HG03135 (cell line): Measurements from ENCODE around the gene ACER2.
"Not testable (repeated sequence)": the region's sequence is repeated elsewhere in the genome, so short reads cannot be mapped to it uniquely, and the experiment has no call there.

Experiments
- ATAC-seq: cut with Tn5 transposase; IDR thresholded peaks from one replicate; pipeline ENCODE4 v1.9.1; 2021; ENCODE audit warnings: mild to moderate bottlenecking, moderate library complexity; ENCODE audit not compliant: unreplicated experiment

The ACER2 gene

DNA sequence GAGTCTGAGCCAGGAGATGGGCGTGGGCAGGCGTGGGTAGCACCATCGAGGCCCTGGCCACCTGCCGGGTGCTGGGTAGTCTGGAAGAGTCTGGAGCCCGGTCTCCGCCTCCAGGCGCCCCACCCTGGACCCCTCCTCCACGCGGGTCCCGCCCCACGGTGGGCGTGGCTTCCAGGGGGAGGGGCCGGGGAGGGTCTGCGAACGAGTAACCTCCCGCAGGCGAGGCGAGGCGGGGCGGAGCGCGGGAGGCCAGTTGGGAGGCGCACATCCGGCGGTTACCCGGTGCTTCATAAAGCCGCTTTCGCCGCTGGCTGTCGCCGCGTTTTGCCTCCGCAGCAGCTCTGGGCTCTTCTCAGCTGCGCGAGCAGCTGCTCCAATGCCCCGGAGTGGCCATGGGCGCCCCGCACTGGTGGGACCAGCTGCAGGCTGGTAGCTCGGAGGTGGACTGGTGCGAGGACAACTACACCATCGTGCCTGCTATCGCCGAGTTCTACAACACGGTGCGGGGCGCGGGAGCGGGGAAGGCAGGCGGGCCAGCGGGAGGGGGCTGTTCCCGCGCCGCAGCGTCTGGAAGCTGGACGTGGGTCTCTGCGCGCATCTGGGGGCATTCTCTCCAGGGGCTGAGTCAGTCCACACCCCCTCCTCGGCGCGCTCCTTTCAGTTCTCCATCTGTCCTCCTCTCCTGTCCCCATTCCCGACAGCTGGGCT, at the start of gene ACER2:
ACER2 (plus strand) TSS at position 317 of the 708 bp plus-strand sequence; CDS start at position 393, 76 bp downstream.
- ATAC-seq = peak; percentile 98

DNA sequence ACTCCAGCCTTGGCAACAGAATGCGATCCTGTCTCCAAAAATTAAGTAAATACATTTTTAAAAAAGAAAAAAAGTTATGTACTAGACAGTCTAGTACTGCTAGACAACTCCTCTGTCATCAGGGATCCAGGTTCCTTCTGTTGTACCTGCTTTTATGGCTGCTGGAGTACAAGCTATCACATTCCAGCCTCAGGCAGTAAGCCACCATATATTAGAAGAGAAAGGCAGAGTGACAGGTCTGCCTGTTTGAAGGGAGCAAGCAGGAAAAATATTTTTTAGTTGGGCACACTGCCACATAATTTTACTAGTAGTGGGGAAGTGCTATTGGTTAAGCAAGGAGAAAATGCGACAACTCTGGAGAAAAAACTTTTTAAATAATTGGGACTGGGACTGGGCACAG, 39.7 kb upstream of the ACER2 start:
- no peak for ATAC-seq

DNA sequence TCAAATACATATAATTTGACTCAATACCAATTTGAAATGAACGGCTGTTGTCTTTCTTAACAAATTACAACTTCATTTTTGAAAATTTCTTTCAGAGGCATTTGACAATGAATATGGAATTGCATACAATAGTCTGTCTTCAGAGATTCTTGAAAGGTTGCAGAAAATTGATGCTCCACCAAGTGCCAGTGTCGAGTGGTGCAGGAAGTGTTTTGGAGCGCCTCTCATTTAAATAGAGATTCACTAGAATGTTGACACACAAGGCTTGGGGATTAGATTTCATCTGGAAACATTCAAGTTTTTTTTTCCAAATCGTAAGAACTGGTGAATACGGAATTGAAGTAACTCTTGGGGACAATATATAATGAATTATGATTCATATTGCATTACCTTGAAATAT, 36.9 kb upstream of the ACER2 start:
- ATAC-seq = no peak

DNA sequence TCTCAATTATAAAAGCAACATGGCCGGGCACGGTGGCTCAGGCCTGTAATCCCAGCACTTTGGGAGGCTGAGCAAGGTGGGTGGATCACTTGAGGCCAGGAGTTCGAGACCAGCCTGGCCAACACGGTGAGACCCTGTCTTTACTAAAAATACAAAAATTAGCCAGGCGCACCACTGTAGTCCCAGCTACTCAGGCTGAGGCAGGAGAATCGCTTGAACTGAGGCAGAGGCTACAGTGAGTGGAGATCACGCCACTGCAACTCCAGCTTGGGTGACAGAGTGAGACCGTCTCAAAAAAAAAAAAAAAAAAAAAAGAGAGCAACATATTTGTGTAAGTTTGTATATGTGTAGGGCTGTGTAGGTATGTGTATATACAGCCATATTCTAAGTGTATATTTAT, 36.2 kb upstream of the ACER2 start:
- no peak for ATAC-seq

DNA sequence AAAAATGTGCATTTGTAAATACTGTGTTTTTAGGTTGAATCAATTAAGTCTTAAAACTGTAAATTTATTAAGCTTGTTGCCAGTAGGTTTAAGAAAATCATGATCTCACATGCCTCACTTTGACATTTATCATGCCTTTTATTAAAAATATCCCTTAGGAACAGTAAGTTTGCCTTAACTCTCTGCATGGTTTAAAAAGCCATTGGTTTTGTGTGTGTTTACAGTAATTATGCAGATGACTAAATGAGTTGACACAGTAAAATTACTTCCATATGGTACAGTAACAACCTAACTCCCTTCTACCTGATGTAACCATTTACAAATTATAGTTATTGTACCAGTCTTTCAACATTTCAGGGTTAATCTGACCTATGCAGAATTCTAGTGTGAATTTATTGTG, 35.3 kb upstream of the ACER2 start:
- ATAC-seq = no peak

DNA sequence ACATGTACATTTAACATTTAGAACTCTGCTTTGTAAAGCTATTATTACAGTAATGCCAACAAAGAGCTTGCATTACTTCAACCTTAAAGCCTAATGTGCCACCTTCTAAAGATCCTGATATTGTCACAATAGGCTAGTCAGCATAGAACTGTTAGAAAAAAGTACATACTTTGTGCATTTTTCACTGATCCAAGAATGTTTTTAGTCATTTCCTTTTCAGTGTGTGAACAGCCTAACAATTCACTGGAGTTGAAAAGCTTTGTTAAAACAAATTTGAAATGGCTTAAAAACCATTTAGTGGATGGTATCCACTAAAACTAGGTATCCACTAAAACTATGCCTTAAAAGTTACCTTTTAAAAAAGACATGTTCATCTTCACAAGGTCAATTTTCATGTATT, 33.3 kb upstream of the ACER2 start:
- ATAC-seq = no peak

DNA sequence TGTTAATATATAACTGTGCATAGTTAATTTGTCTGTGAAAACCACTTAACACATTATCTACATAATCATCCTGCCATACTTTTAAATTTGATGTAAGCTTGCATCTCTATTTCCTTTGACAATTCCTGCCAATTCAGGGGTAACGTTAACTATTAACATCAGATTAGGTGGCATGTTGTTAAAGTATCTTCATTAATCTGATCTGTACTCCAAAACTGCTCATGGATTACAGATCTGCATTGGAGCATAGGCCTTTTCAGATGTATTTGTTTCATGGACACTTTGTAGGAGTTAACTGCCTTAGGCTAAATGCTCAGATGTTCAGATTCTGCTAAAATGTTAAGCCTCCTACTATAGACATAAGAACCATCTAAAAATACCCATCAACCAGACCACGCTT, 31.9 kb upstream of the ACER2 start:
- ATAC-seq = no peak

DNA sequence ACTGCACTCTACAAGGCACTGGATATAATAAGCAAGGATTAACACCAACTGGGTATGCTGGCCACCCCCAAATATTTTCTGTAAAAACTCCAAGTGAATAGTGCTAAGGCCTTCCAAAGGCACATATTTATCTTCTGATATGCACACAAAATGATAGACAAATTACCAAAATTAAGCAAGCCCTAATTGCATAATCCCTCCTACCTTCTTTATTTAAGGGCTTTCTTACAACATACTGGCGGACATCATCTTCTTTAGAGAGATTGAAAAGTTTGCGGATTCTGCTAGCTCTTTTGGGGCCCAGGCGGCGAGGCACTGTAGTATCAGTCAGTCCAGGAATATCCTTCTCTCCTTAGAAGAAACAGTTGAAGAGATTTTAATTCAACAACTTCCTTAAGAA, 30.6 kb upstream of the ACER2 start:
- ATAC-seq = no peak

DNA sequence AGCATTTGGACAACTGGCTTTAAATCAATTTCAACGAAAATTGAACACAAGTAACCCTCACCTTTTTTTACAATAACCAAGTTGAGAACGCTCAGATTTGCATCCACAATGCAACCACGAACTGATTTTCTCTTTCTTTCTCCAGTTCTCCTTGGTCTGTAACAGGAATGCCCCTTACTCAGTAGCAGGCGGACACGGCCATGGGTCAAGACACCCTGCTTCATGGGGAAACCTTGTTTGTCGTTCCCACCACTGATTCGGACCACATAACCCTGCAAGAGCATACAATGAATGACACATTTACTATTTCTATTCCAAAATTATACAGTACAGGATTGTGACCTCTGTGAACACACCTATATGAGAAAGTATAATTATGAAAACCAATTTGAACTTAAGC, 30.2 kb upstream of the ACER2 start:
- ATAC-seq = no peak

DNA sequence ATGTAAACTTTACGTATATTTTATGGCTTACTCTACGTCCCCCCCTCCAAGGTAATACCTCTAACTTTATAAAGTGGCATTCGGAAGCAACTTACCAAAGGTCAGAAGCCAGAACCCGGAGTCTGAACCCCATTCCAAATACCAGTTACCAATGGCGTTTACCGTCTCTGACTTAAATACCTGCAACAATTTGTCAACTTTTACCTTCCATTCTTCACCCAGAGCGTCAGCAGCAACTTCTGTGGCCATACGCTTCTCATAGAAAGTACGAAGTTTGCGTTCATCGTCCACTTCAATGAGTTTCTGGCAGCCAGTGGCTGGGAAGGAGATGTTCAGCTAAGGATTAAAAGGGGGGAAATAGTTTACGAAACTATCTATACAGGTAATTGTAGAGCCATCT, 29.5 kb upstream of the ACER2 start:
- no peak for ATAC-seq

DNA sequence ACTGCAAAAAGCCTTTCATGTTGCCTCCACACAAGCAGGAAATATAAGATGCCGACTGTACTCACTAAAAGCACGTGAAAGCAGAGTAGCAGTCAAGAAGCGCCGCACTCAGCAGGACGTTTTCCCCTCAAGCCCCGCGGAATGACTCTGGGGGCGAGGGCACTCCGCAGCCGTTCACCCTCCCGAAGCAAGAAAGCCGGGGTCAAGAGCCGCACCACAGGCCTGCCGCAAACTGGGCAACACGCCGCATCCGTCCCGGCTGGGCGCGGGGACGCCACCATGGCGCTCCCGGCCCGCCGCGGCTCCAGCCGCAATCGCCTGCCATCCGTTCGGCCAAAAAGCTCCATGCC, 29.1 kb upstream of the ACER2 start:
- peak; percentile 36 for ATAC-seq

DNA sequence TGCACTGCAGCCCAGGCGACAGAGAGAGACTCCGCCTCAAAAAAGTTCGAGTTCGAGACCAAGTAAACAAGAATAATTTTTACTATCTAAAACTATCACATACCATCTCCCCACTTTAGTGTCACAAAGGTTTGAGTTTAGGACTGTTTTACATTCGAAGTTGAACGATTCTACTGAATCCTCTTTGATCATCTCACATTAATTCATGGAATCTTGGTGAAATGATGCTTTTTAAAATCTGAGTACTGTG, 28.1 kb upstream of the ACER2 start:
- no peak for ATAC-seq

DNA sequence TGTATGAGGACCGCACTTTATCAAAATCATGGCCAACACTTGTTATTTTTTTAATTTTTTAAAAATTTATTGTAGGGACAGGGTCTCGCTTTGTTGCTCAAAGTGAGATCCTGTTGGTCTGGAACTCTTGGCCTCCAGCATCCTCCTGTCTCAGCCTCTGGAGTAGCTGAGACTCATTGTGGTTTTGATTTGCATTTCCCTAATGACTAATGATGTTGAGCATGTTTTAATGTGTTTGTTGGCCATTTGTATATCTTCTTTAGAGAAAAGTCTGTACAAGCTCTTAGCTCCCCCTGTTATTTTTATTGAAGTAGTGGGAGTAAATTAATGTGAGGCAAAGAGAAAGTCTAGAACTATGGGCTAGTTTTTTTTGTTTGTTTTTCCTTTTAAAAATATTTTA, 27.2 kb upstream of the ACER2 start:
- no peak for ATAC-seq

DNA sequence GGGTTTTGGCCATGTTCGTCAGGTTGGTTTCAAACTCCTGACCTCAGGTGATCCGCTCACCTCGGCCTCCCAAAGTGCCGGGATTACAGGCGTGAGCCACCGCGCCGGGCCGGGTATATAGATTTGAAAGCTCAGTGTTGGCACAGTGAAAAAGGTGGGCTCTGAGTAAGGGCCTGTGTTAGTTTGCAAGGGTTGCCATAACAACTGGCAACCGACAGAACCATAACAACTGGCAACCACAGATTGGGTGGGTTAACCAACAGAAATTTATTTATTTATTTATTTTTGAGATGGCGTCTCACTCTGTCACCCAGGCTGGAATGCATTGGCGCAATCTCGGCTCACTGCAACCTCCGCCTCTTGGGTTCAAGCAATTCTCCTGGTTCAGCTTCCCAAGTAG, 23.6 kb upstream of the ACER2 start:
- not testable (repeated sequence) for ATAC-seq

DNA sequence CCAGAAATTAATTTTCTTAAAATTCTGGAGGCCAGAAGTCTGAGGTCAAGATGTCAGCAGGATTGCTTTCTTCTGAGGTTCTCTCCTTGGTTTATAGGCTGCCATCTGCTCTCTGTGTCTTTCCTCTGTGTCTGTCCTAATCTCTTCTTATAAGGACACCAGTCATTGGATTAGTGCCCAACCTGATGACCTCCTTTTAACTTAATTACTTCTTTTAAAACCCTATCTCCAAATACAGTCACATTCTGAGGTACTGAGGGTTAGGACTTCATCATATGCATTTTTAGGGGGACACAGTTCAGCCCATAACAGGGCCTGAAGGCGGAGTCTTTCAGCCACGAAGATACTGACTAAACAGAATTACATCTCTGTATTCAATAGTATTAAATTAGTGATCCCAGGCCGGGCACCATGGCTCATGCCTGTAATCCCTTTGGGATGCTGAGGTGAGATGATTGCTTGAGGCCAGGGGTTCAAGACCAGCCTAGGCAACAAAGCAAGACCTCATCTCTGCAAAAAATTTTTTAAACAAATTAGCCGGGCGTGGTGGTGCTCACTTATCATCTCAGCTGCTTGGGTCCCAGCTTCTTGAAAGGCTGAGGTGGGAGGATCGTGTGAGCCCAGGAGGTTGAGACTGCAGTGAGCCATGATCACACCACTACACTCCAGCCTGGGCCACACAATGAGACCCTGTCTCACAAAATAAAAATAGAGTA, 22.9 kb upstream of the ACER2 start:
- ATAC-seq = no peak

DNA sequence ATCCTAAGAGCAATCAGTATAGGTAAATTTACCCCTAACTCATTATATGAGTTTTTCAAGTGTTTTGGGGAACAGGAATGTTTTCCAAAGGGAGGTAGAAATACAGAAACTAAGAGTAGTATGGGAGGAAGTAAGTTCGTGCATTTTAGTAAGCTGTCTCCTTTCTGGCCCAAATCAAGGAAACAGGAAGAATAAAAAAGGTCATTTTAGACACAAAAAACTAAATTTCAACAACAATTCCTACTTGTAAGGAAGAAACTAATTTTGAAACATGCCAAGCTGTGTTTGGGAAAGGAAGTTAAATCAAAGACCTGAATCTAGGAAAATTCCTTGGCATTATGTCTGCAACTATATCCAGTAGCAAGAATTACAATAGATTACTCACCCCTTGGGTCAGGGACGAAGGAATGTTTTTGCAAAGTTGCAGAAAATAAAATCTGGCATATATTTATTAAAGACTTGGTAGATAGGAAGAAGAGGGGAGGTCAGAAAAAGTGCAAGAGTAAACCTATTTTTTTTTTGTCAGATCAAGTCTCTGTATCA, 22.2 kb upstream of the ACER2 start:
- ATAC-seq = no peak

DNA sequence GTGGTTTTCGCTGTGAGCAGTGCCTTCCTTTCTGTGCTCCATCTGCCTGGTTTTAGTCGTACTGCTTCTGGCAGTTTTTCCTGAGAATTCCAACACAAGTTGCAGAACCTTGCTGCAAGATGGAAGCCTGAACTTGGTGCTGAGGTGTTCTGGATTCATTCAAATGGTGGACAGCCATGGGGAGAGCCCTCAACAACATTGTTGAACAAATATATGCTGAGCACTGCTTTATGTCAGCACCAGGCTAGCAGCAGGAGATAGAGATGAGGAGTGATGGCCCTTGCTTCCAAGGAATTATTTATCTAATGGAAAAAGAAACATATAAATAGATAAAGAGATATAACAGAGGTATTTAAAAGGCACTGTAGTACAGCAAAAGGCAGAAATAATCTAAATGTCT, 21.5 kb upstream of the ACER2 start:
- ATAC-seq = no peak

DNA sequence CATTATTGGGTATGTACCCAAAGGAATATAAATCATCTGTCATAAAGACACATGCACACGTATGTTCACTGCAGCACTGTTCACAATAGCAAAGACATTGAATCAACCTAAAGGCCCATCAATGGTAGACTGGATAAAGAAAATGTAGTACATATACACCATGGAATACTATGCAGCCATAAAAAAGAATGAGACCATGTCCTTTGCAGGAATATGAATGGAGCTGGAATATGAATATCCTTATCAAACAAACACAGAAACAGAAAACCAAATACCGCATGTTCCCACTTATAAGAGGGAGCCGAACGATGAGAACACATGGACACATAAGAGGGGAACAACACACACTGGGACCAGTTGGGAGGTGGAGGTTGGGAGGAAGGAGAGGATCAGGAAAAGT, 19.3 kb upstream of the ACER2 start:
- ATAC-seq = not testable (repeated sequence)

DNA sequence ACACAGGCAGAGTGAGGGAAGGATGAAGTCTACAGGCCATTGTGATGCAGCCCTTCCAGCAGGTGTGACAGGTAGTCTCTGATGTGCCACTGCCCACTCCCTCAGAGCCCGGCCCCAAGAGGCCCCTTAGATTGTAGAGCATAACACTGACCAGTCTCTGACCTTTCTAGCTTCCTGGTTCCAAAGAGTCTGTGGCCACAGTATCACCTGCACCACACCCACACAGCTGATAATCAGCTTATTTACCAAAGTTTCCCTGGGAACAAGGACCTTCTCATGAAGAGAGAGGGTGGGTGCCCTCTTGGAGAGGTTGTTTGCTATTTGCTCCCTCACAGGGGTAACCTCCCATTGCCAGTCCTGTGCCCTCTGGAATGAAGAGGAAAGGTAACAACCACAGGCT, 11.0 kb upstream of the ACER2 start:
- no peak for ATAC-seq

DNA sequence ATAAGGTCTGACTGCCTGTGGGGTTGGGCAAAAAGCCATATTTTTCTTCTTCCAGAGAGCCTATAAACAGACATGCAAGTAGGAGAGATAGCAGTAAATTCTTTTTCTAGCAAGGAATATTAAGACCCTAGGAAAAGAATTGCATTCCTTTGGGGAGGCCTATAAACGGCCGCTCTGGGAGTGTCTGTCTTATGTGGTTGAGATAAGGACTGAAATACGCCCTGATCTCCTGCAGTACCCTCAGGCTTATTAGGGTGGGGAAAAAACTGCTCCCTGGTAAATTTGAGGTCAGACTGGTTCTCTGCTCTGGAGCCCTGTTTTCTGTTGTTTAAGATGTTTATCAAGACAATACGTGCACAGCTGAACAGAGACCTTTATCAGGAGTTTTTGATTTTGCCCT, 5.6 kb upstream of the ACER2 start:
- not testable (repeated sequence) for ATAC-seq

DNA sequence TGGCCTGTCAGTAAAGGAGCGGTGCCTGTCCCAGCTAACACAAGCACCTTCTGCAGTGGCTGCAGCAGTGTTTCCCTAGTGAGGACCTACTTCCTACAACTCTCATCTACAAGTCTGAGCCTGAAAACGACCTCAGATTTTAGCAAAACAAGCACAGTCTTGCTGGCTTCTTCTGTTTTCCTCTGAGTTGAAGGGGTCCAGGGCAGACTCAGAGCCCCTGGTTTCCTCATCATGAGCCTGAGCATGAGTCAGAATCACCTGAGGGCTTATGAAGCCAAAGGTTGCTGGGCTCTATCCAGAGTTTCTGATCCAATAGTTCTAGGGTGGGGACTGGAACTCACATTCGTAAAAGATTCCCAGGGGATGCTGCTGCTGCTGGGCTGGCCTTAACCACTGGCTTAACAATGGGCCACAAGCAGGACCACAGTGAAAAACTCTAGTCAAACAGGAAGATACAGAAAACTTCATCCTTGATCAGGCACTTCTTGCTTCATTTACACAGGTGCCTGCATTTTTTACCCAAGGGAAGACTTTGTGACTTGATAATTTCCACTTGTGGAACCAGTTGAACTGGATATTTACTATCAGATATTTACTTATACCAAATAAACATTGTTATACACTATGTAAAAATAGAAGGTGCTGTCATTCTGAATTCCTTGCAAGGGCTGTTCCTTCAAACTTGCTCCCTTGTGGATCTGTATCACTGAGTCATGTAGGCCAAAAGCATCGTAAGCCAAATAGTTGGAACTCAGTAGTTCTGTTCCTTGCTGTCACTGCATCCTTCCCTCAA, 4.3 kb upstream of the ACER2 start:
- no peak for ATAC-seq

DNA sequence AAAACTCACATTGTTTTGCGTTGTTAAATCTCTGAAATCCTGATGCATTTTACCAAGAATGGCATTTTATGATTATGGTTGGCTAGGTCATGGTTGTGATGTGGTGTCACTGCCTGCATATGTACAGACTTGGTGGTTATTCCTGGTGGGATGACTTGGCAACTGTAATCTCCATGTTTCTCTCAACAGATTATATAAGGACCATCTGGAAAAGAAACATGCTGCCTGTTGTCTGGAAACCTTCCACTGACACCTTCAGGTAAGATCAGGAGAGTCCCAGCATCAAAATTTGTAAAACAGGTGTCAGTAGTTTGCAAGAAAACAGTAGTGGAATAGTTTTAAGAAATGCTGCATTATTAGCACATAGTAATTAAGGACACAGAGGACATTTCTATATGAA, 3.0 kb upstream of the ACER2 start:
- ATAC-seq = no peak
